Liver (tissue), 9 donors: ENCODE data around the gene VWA3B. TPM values are rescaled to one million over a fixed set of nuclear protein-coding genes. Genes with fewer than 3 reads are reported as not detected.

Experiments
- DNase-seq: peaks from one replicate; pipeline ENCODE4 v3.0.0-alpha.2; 2017; ENCODE audit warnings: low spot score
- H3K27ac ChIP-seq, 2 donors: one replicate each; pipeline ENCODE4 v1.7.0; 2013; ENCODE audit warnings: inconsistent platforms in 2 of 2, low read length in 2 of 2, control low read depth in 1 of 2, low read depth in 1 of 2, mild to moderate bottlenecking in 1 of 2
- H3K27me3 ChIP-seq, 4 donors: one replicate each; pipeline versions ENCODE4 v1.6.1 to v1.7.0; 2013; ENCODE audit warnings: low read length in 3 of 4, inconsistent platforms in 1 of 4, mild to moderate bottlenecking in 1 of 4, moderate library complexity in 1 of 4; ENCODE audit not compliant: control insufficient read depth in 4 of 4, insufficient read depth in 4 of 4
- H3K36me3 ChIP-seq, 4 donors: one replicate each; pipeline versions ENCODE4 v1.6.1 to v1.7.0; 2013; ENCODE audit warnings: low read length in 3 of 4, mild to moderate bottlenecking in 3 of 4, low read depth in 1 of 4, moderate library complexity in 1 of 4; ENCODE audit not compliant: control insufficient read depth in 4 of 4, insufficient read depth in 3 of 4
- H3K4me1 ChIP-seq, 4 donors: one replicate each; pipeline versions ENCODE4 v1.6.1 to v1.7.0; 2013; ENCODE audit warnings: low read length in 3 of 4, mild to moderate bottlenecking in 3 of 4, moderate library complexity in 1 of 4; ENCODE audit not compliant: control insufficient read depth in 4 of 4, insufficient read depth in 4 of 4
- H3K4me3 ChIP-seq, 3 donors: one replicate each; pipeline versions ENCODE4 v1.6.1 to v1.7.0; 2013; ENCODE audit warnings: low read length in 3 of 3, control low read depth in 1 of 3, low read depth in 1 of 3, mild to moderate bottlenecking in 1 of 3
- H3K9ac ChIP-seq, 2 donors: one replicate each; pipeline ENCODE4 v1.7.0; 2013; ENCODE audit warnings: low read length in 2 of 2, mild to moderate bottlenecking in 2 of 2, moderate library complexity in 2 of 2, control low read depth in 1 of 2, low read depth in 1 of 2
- H3K9me3 ChIP-seq, 4 donors: one replicate each; pipeline versions ENCODE4 v1.6.1 to v1.7.0; 2013; ENCODE audit warnings: low read length in 3 of 4; ENCODE audit not compliant: control insufficient read depth in 4 of 4
- EGR1 ChIP-seq, 2 donors: IDR thresholded peaks; 2 replicates each; pipeline ENCODE4 v1.6.1; 2016 to 2018; ENCODE audit warnings: antibody characterized with exemption in 2 of 2, low read depth in 2 of 2
- FOXA1 ChIP-seq: IDR thresholded peaks from 2 replicates; pipeline ENCODE4 v1.6.1; 2016; ENCODE audit warnings: antibody characterized with exemption
- FOXA2 ChIP-seq: IDR thresholded peaks from 2 replicates; pipeline ENCODE4 v1.6.1; 2016; ENCODE audit warnings: antibody characterized with exemption
- GABPA ChIP-seq, 2 donors: IDR thresholded peaks in 1 of 2; conservative IDR thresholded peaks in 1 of 2; 2 replicates each; pipeline ENCODE4 v1.6.1; 2016; ENCODE audit warnings: antibody characterized with exemption in 2 of 2, mild to moderate bottlenecking in 1 of 2, moderate library complexity in 1 of 2
- HNF4A ChIP-seq, 2 donors: conservative IDR thresholded peaks; 2 replicates each; pipeline ENCODE4 v1.6.1; 2016; ENCODE audit warnings: antibody characterized with exemption in 2 of 2, mild to moderate bottlenecking in 2 of 2
- HNF4G ChIP-seq: IDR thresholded peaks from 2 replicates; pipeline ENCODE4 v1.6.1; 2016; ENCODE audit warnings: antibody characterized with exemption
- JUND ChIP-seq, 2 donors: IDR thresholded peaks; 2 replicates each; pipeline ENCODE4 v1.6.1; 2016; ENCODE audit warnings: antibody characterized with exemption in 2 of 2
- NR2F2 ChIP-seq: IDR thresholded peaks from 2 replicates; pipeline ENCODE4 v1.6.1; 2016; ENCODE audit warnings: antibody characterized with exemption
- RAD21 ChIP-seq, 2 donors: IDR thresholded peaks; 2 replicates each; pipeline ENCODE4 v1.6.1; 2016; ENCODE audit warnings: antibody characterized with exemption in 2 of 2, mild to moderate bottlenecking in 2 of 2
- RXRA ChIP-seq, 2 donors: IDR thresholded peaks; 2 replicates each; pipeline ENCODE4 v1.6.1; 2017 to 2018; ENCODE audit warnings: antibody characterized with exemption in 2 of 2, mild to moderate bottlenecking in 1 of 2
- SP1 ChIP-seq: IDR thresholded peaks from 2 replicates; pipeline ENCODE4 v1.6.1; 2018; ENCODE audit warnings: antibody characterized with exemption, mild to moderate bottlenecking
- TAF1 ChIP-seq: conservative IDR thresholded peaks from 2 replicates; pipeline ENCODE4 v1.6.1; 2016; ENCODE audit warnings: antibody characterized with exemption, mild to moderate bottlenecking
- YY1 ChIP-seq: IDR thresholded peaks from 2 replicates; pipeline ENCODE4 v1.6.1; 2016; ENCODE audit warnings: antibody characterized with exemption, mild to moderate bottlenecking
- WGBS: extraction: QIAGEN DNeasy Blood & Tissue Kit; methylation state at CpG from one replicate; pipeline ENCODE4 v1.1.7; 2013; 5-methylcytosine and 5-hydroxymethylcytosine counted together
- polyA plus RNA-seq, 2 donors: library from polyadenylated mRNA; stranded (reverse) in 1 of 2; unstranded in 1 of 2; fragments of 200-250 nt in 1 of 2; fragments of >200 nt in 1 of 2; fragmentation: Nextera tagmentation in 1 of 2; extraction: Ambion mirVana in 1 of 2; gene quantifications; one replicate each; pipeline versions ENCODE4 v1.2.1 to v1.2.3, GENCODE V29; 2013 to 2015
- total RNA-seq, 2 donors: library from RNA; depleted of rRNA; stranded (reverse); fragments of >200 nt; gene quantifications; one replicate each; pipeline ENCODE4 v1.2.3, GENCODE V29; 2014
- TF ChIP-seq, protein P1 (sequence below): IDR thresholded peaks from 2 replicates; pipeline ENCODE4 v1.6.1; 2016; ENCODE audit warnings: antibody characterized with exemption, mild to moderate bottlenecking
- TF ChIP-seq, protein P2 (sequence below): IDR thresholded peaks from 2 replicates; pipeline ENCODE4 v1.6.1; 2016; ENCODE audit warnings: antibody characterized with exemption
- TF ChIP-seq, protein P3 (sequence below): IDR thresholded peaks from 2 replicates; pipeline ENCODE4 v1.6.1; 2016; ENCODE audit warnings: antibody characterized with exemption
- TF ChIP-seq, protein P4 (sequence below): fragments of 150-350 bp; IDR thresholded peaks from 2 replicates; pipeline ENCODE4 v1.5.1; 2017; ENCODE audit warnings: improper control_type of control experiment, low read depth, low read length; ENCODE audit not compliant: missing input control
- donor health status: healthy.
- donor health status: healthy.
- donor health status: healthy.
- donor health status: healthy.
- donor health status: healthy.

The VWA3B gene
- total and polyA plus RNA-seq, 4 donors, result 0.08 TPM; not detected in 3

DNA sequence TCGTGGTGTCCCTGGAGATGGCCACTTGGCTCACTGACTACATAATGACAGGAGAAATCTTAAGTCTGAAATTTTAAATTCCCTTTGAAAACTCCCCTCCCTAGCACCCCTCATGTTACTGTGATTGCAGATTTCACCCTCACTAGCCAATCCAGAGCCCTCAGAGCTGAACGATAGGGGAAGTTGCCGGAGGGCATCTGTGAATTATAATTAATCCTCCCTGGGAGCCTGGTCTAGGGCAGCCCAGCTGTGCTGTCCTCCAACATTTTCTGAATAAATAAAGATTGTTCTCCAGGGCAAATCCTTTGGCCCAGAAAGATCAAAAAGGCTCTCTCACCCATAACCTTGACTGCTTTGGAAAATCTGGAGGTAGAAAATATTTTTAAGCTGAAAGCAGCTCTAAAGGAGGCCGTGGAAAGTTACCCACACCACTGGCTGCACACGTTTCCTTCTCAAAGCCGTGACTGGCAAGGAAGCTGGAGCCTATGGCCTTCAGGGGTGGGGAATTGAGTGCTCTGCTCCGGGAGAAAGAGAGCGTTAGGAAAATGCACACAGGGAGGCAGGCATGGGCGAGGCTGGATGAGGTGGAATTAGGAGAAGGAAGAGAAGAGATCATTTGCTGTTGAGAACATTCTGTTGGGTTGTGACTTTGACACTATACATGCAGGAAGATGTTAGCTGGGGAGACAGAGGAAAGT lies 190.3 kb downstream of the VWA3B start:
- no peak overlapping the region for H3K4me3 ChIP-seq
- peaks cover 0 to 13% (median 2%) of the 10 kb centered on the region in 4 donors for H3K4me1 ChIP-seq
- DNase-seq, result no peak
- no peak overlapping the region for H3K9ac ChIP-seq
- TF ChIP-seq, protein P1, sequence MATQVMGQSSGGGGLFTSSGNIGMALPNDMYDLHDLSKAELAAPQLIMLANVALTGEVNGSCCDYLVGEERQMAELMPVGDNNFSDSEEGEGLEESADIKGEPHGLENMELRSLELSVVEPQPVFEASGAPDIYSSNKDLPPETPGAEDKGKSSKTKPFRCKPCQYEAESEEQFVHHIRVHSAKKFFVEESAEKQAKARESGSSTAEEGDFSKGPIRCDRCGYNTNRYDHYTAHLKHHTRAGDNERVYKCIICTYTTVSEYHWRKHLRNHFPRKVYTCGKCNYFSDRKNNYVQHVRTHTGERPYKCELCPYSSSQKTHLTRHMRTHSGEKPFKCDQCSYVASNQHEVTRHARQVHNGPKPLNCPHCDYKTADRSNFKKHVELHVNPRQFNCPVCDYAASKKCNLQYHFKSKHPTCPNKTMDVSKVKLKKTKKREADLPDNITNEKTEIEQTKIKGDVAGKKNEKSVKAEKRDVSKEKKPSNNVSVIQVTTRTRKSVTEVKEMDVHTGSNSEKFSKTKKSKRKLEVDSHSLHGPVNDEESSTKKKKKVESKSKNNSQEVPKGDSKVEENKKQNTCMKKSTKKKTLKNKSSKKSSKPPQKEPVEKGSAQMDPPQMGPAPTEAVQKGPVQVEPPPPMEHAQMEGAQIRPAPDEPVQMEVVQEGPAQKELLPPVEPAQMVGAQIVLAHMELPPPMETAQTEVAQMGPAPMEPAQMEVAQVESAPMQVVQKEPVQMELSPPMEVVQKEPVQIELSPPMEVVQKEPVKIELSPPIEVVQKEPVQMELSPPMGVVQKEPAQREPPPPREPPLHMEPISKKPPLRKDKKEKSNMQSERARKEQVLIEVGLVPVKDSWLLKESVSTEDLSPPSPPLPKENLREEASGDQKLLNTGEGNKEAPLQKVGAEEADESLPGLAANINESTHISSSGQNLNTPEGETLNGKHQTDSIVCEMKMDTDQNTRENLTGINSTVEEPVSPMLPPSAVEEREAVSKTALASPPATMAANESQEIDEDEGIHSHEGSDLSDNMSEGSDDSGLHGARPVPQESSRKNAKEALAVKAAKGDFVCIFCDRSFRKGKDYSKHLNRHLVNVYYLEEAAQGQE, result no peak
- no peak for TF ChIP-seq SP1
- no peak for TF ChIP-seq JUND (IDR thresholded peaks at IDR 0.05)
- TF ChIP-seq GABPA (IDR thresholded peaks at IDR 0.05 in 1 of 2, conservative IDR thresholded peaks at IDR 0.05 in 1 of 2), result no peak
- TF ChIP-seq HNF4G, result no peak
- no peak for TF ChIP-seq RAD21 (IDR thresholded peaks at IDR 0.05)
- TF ChIP-seq HNF4A (conservative IDR thresholded peaks at IDR 0.05), result no peak
- TF ChIP-seq YY1, result no peak
- TF ChIP-seq FOXA2, result no peak
- TF ChIP-seq TAF1, result no peak
- no peak for TF ChIP-seq EGR1 (IDR thresholded peaks at IDR 0.05; ENCODE audit: low read depth in 2 of 2)
- WGBS, result 79% methylated on average over 9 of the region's 9 CpGs
- H3K9me3 ChIP-seq, result no peaks in the 10 kb centered on the region
- no peaks in the 10 kb centered on the region for H3K27me3 ChIP-seq
- no peak overlapping the region for H3K27ac ChIP-seq
- H3K36me3 ChIP-seq, result no peaks in the 10 kb centered on the region

DNA sequence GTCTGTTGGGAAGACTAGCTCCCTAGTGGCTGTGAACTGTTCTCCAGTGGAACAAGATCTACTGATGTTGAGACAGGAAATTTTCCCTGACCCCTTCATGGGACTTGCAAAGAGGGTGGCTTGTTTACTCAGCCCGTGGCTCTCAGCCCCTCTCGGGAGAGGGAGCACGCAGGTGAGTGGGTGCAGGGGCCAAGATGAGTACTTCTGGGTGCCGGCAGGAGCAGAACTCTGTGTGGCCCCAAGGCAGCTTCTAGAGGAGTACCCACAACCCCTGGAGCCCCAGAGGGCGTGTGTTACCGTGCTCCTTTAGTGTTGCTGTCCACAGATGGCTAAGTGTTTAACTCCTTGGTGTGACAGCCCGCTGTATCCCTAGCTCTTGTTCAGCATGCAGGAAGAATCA lies 191.1 kb downstream of the VWA3B start:
- H3K9ac ChIP-seq, result no peak overlapping the region
- no peaks in the 10 kb centered on the region for H3K27me3 ChIP-seq
- WGBS, result 89% methylated on average over 7 of the region's 7 CpGs
- no peaks in the 10 kb centered on the region for H3K9me3 ChIP-seq
- peaks cover 0 to 13% (median 2%) of the 10 kb centered on the region in 4 donors for H3K4me1 ChIP-seq
- no peaks in the 10 kb centered on the region for H3K36me3 ChIP-seq
- H3K4me3 ChIP-seq, result no peak overlapping the region
- H3K27ac ChIP-seq, result no peak overlapping the region
- DNase-seq, result no peak
- TF ChIP-seq, protein P2, sequence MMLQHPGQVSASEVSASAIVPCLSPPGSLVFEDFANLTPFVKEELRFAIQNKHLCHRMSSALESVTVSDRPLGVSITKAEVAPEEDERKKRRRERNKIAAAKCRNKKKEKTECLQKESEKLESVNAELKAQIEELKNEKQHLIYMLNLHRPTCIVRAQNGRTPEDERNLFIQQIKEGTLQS, result no peak
- TF ChIP-seq HNF4A (conservative IDR thresholded peaks at IDR 0.05), result no peak
- TF ChIP-seq FOXA2, result no peak
- TF ChIP-seq, protein P1, result no peak
- no peak for TF ChIP-seq YY1
- TF ChIP-seq FOXA1, result no peak
- TF ChIP-seq, protein P3, sequence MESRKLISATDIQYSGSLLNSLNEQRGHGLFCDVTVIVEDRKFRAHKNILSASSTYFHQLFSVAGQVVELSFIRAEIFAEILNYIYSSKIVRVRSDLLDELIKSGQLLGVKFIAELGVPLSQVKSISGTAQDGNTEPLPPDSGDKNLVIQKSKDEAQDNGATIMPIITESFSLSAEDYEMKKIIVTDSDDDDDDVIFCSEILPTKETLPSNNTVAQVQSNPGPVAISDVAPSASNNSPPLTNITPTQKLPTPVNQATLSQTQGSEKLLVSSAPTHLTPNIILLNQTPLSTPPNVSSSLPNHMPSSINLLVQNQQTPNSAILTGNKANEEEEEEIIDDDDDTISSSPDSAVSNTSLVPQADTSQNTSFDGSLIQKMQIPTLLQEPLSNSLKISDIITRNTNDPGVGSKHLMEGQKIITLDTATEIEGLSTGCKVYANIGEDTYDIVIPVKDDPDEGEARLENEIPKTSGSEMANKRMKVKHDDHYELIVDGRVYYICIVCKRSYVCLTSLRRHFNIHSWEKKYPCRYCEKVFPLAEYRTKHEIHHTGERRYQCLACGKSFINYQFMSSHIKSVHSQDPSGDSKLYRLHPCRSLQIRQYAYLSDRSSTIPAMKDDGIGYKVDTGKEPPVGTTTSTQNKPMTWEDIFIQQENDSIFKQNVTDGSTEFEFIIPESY, result no peak
- TF ChIP-seq GABPA (IDR thresholded peaks at IDR 0.05 in 1 of 2, conservative IDR thresholded peaks at IDR 0.05 in 1 of 2), result no peak
- TF ChIP-seq SP1, result no peak
- TF ChIP-seq RXRA (IDR thresholded peaks at IDR 0.05), result no peak
- TF ChIP-seq HNF4G, result no peak
- no peak for TF ChIP-seq JUND (IDR thresholded peaks at IDR 0.05)
- TF ChIP-seq, protein P4, sequence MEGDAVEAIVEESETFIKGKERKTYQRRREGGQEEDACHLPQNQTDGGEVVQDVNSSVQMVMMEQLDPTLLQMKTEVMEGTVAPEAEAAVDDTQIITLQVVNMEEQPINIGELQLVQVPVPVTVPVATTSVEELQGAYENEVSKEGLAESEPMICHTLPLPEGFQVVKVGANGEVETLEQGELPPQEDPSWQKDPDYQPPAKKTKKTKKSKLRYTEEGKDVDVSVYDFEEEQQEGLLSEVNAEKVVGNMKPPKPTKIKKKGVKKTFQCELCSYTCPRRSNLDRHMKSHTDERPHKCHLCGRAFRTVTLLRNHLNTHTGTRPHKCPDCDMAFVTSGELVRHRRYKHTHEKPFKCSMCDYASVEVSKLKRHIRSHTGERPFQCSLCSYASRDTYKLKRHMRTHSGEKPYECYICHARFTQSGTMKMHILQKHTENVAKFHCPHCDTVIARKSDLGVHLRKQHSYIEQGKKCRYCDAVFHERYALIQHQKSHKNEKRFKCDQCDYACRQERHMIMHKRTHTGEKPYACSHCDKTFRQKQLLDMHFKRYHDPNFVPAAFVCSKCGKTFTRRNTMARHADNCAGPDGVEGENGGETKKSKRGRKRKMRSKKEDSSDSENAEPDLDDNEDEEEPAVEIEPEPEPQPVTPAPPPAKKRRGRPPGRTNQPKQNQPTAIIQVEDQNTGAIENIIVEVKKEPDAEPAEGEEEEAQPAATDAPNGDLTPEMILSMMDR, result no peak
- no peak for TF ChIP-seq TAF1
- no peak for TF ChIP-seq EGR1 (IDR thresholded peaks at IDR 0.05; ENCODE audit: low read depth in 2 of 2)
- TF ChIP-seq NR2F2, result no peak
